HG03571 (cell line): ENCODE data around the gene SLC5A5.

Experiments
- ATAC-seq: cut with Tn5 transposase; IDR thresholded peaks from one replicate; pipeline ENCODE4 v1.9.1; 2021; ENCODE audit not compliant: unreplicated experiment

Gene SLC5A5

GRCh38 chr19:17871878-17872250 lies at the start of gene SLC5A5:
SLC5A5 (plus strand) TSS chr19:17871945; CDS start chr19:17872320, 375 bp downstream.
- no peak for ATAC-seq

DNA sequence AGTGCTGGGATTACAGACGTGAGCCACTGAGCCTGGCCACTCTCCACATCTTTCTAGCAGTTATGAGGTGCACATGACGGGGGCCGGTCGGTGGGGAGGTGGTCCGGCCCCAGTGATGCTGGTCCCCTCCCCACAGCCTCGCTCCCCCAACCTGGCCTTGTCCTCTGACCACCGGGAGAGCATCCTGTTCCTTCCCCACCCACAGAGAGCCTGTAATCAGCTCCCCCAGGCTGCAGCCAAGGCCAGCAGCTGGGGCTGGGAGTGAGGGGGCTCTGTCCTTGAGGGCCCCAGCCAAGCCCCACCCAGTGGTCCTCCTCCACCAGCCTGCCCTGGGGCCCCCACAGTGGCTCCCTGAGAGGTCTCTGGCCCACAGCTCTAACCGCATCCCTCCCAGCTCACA lies 47.4 kb upstream of the SLC5A5 start:
- no peak for ATAC-seq

DNA sequence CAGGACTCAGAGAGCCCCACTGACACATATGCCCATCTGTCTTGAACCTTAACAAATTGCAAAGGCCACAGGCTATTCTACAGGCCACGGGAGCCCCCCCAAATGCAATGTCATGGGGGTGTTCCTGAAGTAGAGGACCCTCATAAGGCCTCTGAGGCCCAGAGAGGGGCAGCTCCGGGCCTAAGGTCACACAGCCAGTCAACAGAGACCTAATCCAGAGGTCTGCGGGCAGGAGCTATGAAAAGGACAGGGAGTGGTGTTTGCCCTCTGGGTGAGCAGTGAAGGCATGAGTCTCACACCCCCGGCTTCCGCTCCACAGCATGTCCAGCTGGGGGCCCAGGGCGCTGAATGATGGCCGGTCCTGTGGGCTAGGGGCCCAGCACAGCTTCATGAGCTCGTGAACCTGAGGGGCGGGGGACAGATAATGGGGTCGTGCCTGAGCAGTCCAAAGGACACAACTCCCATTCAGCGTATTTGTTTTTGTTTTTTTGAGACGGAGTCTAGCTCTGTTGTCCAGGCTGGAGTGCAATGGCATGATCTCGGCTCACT lies 45.2 kb upstream of the SLC5A5 start:
- no peak for ATAC-seq

GRCh38 chr19:17829855-17830566 lies 41.7 kb upstream of the SLC5A5 start:
- ATAC-seq = no peak

DNA sequence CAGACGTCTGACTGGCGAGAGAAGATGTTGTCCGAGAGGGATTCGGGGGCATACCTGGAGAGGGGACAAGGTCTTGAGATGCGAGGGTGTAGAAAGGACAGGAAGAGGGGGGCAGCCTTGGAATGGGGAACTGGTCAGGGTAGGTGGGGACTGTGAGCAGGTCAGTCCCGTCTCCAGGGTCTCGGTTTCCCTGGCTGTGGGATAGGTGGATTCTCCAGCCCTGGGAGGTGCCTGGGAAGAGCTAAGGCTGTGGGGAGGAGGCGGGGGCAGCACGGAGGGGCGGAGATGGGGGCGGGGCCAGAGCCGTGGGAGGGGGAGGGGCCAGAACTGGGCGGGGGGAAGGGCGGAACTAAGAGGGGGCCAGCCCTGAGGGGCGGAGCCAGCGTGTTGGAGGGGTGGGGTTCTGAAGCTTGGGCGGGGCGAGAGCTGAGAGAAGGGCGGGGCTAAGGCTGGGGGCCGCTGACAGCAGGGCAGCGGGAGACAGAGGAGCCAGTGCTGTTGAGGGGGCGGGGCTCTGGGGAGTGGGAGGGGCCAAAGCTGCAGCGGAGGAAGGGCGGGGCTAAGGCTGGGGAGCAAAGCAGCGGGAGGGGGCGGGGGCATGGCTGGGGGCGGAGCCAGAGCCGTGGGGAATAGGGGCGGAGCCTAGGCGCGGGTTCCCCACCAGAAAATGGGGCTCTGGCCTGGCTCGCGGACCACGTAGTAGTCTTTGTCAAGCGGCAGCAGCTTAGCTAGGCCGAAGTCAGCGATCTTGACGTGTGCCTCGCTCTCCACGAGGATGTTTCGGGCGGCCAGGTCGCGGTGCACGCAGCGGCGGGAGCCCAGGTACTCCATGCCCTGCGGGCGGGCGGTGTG lies 41.0 kb upstream of the SLC5A5 start:
- no peak for ATAC-seq

DNA sequence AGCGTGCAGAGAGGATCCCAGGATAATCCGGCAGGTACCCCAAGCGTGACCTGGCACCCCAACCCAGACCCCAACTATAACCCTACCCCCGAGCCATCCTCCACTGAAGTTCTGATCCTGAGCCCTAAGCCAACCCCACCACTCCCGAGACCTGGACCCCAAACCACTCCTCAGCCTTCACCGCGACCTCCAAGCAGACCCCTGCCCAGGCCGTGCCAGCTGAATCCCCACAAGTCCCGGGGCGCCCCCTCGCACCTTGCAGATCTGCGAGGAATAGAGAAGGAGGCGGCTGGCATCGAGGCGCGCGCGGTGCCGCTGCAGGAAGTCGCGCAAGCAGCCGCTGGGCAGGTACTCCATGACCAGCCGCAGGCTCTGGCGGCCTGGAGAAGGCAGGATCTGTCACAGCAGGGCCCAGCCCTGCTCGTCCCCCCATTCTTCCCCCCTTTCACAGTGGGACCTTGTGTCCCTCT lies 40.3 kb upstream of the SLC5A5 start:
- ATAC-seq = no peak

DNA sequence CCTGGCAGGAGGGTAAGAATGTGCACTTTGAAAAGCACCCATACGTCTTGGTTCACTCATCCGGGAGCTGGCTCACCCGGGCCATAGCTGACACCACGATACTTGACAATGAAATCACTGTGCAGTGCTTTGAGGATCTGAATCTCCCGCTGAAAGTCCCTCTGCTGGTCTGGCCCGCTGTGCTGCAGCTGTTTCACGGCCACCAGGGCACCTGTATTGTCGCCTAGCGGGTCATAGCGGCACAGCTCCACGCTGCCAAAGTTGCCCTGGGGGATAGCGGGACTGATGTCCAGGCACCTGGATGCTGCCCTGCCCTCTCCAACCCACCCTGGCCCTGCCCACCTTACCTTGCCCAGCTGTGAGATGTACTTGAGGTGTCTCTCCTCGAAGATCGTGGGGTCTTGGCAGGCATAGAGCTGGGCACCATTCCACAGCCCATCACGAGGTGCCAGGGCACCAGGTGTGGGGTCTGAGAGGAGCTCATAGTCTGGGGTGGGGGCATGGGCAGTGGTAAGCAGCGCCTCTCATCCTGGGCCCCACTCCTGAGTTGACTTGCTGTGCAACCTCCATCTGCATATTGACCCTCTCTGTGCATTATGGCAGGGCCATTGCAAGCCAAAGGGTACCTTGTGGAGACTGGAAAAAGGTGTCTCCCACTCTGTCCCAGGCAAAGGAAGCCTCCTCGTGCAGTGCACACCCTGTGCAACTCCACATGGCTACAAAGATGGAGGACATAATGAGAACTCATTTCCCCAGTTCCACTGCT lies 39.1 kb upstream of the SLC5A5 start:
- ATAC-seq = no peak

DNA sequence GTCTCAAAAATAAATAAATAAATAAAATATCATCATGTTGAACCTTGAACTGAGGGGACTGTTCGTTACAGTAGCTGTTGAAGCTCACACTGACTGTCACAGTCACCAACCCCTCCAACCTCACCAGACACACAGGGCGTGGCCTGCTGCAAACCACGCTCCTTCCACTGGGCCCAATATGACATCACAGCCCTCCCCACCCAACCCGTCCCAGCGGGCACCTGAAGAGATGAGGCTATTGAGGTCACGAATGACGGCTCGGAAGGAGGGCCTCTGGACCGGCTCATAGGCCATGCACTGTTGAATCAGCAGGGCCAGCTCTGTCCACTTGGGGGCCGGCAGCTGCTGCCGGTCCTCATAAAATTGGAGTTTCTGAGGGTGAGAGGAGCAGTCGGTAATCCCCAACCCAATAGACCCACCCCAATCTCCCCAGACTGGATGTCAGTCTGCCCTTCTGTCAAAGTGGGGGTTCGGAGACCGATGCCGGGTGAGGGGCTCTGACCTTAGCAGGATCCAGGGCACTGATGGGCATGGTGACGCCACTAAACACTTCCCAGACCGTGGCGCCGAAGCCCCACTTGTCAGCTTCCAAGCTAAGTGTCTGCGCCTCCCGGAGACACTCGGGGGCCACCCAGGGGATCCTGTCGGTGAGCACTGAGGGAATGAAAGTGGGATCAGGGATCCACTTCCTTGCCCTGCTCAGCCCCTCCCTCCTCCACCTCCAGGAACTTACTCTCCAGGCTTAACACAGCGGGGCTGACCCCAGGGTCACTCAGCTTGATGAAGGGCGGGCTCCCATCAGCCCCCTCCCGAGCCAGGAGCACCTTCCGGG lies 37.2 kb upstream of the SLC5A5 start:
- no peak for ATAC-seq

GRCh38 chr19:17835182-17836006 lies 36.4 kb upstream of the SLC5A5 start:
- no peak for ATAC-seq

DNA sequence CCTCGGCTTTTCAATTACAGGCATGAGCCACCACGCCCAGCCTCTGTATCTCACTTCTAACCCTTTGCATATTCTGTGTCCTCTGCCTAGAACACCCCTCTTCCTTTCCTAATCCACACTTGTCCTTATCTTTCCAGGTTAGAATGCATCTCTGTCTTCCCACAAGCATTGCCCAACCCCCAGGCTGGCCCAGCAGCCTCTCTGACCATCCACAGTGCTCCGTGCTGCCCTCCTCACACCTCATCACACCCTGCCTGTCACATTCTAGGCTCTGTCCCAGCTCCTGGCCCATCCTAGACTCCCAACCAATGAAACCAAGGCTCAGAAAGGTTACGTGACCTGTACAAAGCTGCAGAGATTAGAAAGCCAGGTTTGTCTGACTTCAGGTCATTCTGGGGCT lies 35.2 kb upstream of the SLC5A5 start:
- no peak for ATAC-seq

GRCh38 chr19:17837972-17838371 lies 33.8 kb upstream of the SLC5A5 start:
- no peak for ATAC-seq

DNA sequence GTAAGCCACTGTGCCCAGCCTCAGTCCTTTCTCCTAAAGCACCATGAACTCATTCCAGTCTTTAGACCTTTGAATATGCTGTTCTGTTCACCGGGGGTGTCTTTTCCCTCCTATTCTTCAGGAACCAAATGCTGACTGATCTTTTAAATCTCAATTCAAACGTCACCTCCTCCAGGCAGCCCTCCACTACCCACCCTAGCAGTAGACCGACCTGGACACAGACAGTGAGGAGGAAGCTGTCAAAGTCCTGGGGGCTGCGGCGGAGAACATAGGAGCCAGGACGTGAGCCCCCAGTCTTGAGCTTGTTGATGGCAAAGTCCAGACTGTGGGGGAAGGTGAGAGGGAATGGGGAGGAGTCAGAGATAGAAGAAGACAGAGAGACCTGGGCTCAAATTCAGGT lies 31.7 kb upstream of the SLC5A5 start:
- ATAC-seq = no peak

- no peak for ATAC-seq
Observed at GRCh38 chr19:17841371-17841809, 30.4 kb upstream of the SLC5A5 start.

- ATAC-seq = no peak
Observed at GRCh38 chr19:17841810-17842662, 29.7 kb upstream of the SLC5A5 start.

GRCh38 chr19:17842663-17843291 lies 29.0 kb upstream of the SLC5A5 start:
- no peak for ATAC-seq

- ATAC-seq = no peak
Observed at GRCh38 chr19:17843292-17843827, 28.4 kb upstream of the SLC5A5 start.

DNA sequence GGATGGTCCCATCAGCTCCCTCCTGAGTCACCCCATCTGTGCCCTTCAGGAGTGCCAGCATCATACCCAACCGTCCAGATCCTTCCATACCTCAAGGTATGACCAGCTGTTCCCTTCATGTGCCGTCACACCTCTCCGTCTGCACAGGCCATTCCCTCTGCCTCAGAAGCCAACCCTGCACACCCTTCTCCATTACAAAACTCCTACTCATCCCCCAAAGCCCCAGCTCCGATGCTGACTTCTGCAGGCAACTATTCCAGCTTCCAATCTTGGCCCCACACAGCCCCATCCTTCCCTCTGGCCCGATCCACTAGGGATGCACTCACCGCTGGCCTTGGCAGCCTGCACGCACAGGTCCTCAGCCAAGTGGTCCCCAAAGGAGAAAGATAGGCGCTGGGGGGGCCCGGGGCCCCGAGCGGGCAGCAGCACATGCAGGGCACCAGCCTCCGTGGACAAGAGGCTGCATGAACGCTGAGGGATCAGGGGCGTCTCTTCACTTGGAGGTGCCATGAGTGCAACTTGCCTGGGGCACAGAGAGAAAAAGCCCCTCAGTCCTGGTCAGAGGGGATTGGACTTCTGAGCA lies 27.7 kb upstream of the SLC5A5 start:
- ATAC-seq = no peak
